DMS53 treated with DMSO at 0.1 percent for 48 hours (cell line): ENCODE results near the gene AGFG2.
A peak's percentile ranks its signal among the peaks of the same experiment; 100 is the strongest.
"Not testable (repeated sequence)": the region's sequence is repeated elsewhere in the genome, so short reads cannot be mapped to it uniquely, and the experiment has no call there.

Source experiments
- DNase-seq: peaks from one replicate; lab custom pipeline; 2025; ENCODE audit not compliant: unreplicated experiment; lab: John Stamatoyannopoulos, UW

The AGFG2 gene, protein sequence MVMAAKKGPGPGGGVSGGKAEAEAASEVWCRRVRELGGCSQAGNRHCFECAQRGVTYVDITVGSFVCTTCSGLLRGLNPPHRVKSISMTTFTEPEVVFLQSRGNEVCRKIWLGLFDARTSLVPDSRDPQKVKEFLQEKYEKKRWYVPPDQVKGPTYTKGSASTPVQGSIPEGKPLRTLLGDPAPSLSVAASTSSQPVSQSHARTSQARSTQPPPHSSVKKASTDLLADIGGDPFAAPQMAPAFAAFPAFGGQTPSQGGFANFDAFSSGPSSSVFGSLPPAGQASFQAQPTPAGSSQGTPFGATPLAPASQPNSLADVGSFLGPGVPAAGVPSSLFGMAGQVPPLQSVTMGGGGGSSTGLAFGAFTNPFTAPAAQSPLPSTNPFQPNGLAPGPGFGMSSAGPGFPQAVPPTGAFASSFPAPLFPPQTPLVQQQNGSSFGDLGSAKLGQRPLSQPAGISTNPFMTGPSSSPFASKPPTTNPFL

DNA sequence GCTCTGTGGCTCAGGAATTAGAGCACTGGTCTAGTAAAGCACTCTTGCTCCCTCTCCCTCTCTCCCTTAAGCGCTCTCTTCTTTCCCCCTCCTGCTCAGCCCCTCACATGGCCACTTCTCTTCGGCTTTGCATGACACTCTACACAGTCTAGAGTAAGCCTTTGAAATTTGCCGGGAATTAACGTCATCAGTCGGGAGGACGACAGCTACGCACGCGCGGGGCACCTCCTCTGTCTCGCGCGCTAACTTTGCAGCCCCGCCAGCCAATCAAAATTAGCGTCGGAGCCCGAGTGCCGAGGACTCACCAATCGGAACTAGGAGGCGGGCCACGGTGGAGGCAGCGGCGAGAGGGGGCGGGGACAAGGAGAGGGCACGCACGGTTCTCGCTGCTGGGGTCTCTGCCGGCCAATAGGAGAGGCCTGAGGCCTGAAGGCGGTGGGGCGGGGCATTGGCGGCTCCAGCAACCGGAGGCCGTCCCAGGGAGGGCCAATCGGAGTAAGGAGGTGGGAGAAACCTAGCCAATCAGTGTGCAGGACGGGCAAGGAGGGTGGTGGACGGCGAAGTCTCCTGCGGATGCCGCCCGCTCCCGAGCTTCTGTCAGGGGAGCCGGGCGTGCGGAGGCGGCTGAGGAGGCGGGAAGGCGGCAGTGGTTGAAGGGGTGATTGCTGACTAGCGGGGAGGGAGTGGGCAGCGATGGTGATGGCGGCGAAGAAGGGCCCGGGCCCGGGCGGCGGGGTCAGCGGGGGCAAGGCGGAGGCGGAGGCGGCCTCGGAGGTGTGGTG, at the start of gene AGFG2:
Gene AGFG2, plus strand, starts transcription at position 550 of the 782 bp plus-strand sequence. Its CDS starts 144 bp downstream, at position 694.
- DNase-seq: peak; percentile 99

DNA sequence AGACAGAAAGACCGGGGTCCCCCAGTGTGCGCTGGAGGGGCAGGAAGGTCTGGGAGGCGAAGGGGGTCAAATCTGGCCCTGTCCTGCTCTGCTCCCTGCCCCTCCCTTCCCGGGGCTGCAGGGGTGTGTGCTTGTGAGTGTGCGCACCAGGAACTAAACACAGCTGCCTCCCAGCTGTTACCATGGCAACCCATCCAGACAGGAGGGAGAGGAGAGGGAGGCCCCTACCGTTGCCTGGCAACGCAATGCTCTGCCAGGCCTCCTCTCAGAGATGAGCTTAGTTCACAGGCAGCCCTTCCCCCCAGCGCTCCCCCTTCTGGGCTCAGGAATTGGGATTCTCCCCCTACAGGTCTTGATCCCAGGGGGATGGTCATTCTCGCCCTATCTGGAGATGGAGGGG, 49.2 kb upstream of the AGFG2 start:
- peak; percentile 99 for DNase-seq

DNA sequence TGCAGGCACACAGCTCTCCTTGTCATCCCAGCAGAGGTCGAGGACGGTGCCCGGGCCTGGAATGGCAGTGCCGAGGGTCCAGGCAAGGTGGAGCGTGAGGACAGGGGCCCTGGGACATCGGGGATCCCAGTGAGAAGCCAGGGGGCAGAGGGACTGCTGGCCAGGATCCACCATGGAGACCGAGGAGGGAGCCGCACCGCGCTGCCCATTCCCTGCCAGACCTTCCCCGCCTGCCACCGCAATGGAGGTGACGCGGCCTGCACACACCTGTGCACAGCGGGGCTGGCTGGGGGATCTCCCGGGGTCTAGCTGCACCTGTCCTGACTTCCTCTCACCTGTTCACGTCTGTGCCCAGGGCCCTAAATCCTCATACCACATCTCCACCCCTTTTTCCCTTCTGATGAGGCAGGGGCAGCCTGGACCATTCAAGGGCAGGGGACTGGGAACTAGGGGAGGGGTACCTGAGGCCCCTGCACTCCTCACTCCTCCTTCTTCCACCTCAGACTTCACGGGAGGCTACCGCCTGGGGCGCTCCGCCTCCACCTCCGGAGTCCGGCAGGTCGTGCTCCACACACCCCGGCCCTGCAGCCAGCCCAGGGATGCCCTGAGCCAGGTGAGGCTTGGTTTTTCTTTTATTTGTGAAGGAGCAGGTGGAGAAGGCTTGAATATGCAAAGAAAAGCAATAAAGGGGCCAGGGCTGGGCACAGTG, 48.4 kb upstream of the AGFG2 start:
- DNase-seq: no peak

DNA sequence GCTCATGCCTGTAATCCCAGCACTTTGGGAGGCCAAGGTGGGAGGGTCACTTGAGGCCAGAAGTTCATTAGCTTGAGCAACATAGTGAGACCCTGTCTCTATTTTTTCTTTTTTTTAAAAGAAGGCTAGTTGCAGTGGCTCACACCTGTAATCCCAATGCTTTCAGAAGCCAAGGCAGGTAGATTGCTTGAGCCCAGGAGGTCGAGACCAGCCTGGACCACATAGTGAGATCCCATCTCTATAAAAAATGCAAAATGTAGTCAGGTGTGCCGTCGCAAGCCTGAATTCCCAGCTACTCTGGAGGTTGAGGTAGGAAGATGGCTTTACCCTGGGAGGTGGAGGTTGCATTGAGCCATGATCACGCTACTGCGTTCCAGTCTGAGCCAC, 47.8 kb upstream of the AGFG2 start:
- no peak for DNase-seq

DNA sequence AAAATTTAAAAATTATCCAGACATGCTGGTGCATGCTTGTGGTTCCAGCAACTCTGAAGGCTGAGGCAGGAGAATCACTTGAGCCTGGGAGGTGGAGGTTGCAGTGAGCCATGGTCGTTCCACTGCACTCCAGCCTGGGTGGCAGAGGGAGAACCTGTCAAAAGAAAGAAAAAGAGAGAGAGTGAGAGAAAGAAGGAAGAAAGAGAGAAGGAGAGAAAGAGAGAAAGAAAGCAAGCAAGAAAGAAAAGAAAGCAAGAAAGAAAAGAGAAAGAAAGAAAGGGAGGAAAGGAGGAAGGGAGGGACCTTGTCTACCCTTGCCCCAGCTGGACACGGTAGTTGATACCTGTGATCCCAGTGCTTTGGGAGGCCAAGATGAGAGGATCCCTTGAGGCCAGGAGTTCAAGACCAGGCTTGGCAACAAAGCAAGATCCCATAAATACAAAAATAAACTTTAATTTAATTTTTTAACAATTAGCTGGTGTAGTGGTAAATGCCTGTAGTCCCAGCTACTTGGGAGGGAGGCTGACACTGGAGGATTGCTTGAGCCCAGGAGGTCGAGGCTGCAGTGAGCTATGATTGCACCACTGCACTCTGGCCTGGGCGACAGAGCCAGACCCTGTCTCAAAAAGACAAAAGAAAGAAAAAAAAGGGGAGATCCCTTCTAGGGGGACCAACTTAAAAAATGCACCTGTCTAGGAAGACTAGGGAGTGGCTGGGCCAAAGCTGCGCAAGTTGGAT, 46.1 kb upstream of the AGFG2 start:
- no peak for DNase-seq

DNA sequence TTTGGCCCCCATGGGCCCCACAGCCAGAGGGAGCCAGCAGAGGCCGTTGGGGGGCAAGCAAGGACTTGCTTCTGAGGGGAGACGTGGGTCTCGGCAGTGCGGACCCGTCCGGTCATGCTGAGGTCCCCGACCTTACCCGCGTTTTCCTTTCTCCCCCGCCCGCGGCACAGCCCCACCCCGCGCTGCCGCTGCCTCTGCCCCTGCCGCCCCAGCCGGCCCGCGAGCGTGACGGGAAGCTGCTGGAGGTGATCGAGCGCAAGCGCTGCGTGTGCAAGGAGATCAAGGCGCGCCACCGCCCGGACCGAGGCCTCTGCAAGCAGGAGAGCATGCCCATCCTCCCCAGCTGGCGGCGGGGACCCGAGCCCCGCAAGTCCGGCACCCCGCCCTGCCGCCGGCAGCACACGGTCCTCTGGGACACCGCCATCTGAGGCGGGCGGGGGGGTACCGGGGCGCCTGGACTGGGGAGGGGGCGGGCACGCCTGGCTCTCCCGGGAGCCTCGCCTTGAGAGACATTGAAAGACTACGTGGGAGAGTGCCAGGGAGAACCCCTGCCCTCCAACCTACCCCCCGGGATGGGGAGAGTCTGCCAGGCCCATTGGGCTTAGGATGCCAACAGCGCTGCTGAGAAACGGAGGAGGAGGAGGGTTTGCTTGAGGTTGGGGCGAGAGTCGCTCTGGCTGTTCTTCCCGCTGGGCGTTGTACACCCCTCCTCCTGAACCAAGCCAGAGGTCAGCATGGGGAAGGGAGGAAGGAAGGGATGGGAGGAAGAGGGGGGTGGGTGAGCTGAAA, 45.3 kb upstream of the AGFG2 start:
- DNase-seq: no peak

DNA sequence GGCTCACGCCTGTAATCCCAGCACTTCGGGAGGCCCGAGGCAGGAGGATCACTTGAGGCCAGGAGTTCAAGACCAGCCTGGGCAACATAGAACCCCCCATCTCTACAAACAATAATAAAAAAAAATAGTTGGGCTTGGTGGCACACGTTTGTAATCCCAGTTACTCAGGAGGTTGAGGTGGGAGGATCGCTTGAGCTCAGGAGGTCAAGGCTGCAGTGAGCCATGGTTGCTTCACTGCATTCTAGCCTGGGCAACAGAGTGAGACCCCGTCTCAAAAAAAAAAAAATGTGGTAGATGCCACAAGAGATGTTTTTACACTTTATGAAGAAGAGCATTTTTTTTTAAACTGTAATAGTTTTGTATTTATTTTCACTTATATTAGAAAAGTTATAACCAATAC, 42.5 kb upstream of the AGFG2 start:
- DNase-seq: no peak

DNA sequence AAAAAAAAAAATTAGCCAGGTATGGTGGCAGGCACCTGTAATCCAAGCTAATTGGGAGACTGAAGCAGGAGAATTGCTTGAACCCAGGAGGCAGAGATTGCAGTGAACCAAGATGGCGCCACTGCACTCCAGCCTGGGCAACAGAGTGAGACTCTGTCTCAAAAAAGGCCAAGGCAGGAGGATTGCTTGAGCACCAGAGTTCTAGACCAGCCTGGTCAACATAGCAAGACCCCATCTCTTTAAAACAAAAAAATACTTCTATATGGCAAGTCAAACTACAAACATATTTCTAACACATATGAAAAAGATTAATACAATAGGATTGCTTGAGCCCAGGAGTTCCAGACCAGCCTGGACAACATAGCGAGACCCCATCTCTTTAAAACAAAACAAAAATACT, 38.3 kb upstream of the AGFG2 start:
- not testable (repeated sequence) for DNase-seq

DNA sequence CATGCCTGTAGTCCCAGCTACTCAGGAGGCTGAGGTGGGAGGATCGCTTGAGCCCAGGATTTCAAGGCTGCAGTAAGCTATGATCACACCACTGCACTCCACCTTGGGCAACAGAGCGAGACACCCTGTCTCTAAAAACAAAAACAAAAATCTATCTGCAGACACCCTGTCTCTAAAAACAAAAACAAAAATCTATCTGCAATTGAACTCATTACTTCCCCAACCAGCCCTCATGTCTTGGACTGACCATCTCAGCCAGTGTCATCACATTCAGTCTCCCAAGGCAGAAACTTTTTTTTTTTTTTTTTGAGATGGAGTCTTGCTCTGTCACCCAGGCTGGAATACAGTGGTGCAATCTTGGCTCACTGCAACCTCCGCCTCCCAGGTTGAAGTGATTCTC, 35.0 kb upstream of the AGFG2 start:
- DNase-seq: not testable (repeated sequence)

DNA sequence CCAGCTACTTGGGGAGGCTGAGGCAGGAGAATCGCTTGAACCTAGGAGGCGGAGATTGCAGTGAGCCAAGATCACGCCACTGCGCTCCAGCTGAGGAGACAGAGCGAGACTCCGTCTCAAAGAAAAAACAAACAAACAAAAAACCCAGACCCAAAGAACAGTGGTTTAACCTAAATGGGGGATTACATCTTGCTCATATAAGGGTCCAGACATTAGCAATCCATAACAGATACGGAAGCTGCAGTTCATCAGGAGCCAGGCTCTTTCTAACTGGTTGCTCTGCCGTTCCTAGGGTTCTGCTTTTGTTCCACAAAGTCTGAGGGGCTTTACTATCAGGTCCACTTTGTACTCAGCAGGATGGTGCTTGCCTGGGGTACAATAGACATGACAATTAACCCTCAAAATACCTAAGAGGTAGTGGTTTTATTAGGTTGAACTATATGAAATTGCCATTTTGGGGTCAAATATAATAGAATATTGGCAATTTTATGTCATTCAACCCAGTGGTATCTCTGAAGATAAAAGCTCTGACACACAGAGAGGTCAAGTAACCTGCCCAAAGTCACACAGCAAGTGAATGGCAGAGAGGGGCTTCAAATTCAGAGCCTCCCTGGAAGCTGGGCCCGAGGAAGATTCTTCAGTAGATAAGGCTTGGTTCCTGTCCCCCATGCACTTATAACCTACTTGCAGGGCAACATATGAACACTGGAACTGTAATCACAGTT, 34.0 kb upstream of the AGFG2 start:
- DNase-seq: no peak

DNA sequence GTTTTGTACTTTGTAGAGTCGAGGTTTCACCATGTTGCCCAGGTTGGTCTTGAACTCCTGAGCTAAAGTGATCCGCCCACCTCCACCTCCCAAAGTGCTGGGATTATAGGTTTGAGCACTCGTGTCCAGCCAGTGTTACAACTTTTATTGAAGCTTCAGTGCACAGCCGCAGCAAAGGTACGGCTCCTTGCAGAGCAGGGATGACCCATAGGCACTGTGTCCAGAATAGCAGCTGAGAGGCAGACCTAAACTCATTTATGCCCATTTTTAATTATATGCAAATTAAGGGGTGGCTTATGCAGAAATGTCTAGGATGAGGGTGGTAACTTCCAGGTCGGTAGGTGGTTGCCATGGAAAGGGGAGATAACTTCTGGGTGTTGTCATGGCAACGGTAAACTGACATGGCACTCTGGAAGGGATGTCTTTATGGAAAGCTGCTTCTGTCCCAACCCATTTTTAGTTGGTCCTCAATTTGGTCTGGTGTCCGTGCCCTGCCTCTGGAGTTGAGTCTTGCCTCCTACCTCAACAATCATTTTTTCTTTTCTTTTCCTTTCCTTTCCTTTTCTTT, 32.6 kb upstream of the AGFG2 start:
- DNase-seq: no peak

DNA sequence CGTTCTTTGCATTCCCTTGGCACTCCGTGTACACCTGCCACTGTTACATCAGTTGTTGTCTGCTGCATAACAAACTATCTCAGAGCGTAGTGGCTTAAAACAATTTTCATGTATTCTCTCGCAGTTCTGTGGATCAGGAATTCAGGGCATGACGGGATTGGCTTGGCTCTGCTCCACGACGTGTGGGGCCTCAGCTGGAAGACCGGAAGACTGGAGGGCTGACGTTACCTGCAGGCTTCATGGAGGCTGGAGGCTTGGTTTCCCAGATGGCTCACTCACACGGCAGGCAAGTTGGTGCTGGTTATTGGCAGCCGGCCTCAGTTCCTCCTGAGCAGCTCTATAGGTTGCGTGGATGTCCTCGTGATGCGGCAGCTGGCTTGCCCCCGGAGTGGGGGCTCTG, 29.8 kb upstream of the AGFG2 start:
- DNase-seq: no peak

DNA sequence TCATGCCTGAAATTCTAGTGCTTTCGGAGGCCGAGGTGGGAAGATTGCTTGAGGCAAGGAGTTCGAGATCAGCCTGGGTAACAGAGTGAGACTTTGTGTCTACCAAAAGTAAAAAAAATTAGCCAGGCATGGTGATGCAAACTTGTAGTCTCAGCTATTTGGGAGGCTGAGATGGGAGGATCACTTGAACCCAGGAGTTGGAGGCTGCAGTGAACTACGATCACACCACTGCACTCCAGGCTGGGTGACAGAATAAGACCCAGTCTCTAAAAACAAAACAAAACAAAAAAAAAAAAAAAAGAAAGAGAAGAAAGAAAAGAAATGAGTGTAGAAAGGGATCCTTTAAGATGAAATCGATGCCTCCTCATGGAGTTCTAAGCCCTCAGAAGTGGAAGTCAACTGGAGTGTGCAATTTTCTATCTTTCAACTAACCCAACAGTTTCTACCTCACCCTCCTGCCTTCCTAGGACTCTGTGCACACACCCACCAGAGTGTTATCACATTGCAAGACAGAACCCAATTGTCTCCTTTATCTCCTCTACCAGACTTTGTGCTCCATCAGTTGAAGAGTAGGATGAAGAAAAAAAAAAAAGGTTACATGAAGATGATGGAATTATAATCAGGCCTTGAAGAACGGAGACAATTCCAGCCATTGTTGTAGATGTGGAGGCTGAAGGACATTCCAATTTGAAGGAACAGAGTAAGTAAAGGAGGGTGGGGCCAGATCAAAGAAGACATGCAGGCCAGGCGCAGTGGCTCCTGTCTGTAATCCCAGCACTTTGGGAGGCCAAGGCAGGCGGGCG, 28.4 kb upstream of the AGFG2 start:
- DNase-seq: no peak

DNA sequence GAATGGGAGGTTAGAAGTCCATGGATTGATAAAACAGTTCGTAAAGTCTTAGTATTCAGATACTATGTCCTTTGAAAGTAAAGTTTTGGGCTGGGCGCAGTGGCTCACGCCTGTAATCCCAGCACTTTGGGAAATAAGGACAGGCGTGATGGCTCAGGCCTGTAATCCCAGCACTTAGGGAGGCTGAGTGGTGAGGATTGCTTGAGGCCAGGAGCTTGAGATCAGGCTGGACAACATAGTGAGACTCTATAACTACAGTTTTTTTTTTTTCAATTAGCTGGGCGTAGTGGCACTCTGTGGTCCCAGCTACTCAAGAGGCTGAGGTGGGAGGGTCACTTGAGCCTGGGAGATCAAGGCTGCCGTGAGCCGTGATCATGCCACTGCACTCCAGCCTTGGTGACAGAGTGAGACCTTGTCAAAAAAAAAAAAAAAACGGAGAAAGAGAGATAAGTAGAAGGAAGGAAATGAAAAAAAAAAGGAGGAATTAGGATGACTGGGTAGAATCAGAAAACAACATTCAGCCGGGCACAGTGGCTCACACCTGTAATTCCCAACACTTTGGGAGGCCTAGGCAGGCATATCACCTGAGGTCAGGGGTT, 25.7 kb upstream of the AGFG2 start:
- DNase-seq: no peak

DNA sequence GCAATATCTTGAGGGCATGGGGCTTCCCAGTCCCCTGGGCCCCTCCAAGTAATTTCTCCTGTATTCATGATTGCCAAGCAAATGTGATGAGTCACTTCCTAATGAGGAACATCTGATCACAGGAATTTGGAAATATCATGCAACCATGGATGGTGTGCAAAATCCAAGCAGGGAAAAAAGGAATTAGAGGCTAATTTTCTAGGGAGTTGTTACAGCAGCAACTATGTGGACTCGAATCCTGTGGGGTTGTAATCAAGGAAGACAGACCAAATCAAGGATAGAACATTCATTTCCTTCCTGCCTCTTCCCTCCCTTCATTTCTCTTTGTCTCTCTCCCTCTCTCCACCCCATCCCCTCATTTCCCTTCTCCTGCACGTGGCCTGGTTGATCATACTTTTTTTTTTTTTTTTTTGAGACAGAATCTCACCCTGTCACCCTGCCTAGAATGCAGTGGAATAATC, 23.9 kb upstream of the AGFG2 start:
- no peak for DNase-seq

DNA sequence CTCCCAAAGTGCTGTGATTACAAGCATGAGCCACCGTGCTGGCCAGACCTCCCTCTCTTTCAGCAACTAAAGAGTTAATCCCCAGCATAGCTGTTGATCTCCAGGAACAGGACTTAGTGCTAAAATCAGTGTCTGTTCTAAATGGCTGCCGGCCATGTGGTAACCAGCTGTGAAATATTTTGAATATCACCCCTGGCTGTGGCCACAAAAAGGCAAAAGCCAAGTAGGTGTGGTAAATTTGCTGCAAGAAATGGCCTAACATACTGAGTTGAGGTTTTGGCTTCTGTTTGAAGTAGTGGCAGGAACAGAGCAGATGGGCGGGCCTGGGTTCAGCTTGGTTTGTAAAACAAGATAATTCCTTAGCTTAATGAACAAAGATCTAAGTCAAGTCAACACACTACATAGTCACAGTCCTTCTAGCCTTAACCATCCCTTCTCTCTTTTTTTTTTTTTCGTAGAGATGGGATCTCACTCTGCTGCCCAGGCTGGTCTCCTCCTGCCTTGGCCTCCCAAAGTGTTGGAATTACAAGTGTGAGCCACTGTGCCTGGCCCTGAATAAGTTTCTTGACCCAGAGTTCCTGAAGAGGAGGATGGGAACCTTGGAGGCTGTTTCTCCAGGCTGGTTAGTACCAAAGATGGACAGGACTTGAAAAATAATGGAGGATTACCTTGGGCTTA, 22.7 kb upstream of the AGFG2 start:
- DNase-seq: no peak

DNA sequence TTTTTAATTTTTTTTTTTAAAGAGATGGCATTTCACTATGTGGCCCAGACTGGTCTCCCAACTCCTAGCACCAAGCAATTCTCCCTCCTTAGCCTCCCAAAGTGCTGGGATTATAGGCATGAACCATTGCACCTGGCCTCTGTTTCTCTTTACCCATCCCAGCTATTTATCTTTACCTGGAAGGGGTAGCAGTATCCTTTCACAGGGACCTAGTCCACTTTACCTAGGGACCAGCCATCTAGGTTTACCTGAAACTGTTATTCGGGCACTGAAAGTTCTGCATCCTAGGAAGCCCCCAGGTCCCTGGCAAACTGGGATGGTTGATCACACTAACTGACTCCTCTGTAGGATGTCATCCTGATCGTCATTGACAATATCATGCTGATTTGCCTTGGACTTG, 21.7 kb upstream of the AGFG2 start:
- DNase-seq: no peak
